GM23338 (cell line): ENCODE data around the gene DMD. TPM values are rescaled to one million over a fixed set of nuclear protein-coding genes. Genes with fewer than 3 reads are reported as not detected.

ENCODE experiments used
- CREB1 ChIP-seq: fragments of 250-450 bp; sonication (Bioruptor Pico); IDR thresholded peaks from 2 replicates; pipeline ENCODE4 v1.5.0; 2020; ENCODE audit warnings: low read depth, mild to moderate bottlenecking, moderate library complexity
- EZH2 ChIP-seq: fragments of 200-600 bp; sonication (generic); IDR thresholded peaks from one replicate; pipeline ENCODE4 v1.8.0; 2017; ENCODE audit warnings: antibody characterized with exemption, mild to moderate bottlenecking, low read depth; ENCODE audit not compliant: unreplicated experiment
- NANOG ChIP-seq: IDR thresholded peaks from 2 replicates; pipeline ENCODE4 v1.6.1; 2016; ENCODE audit warnings: antibody characterized with exemption, borderline replicate concordance
- POLR2AphosphoS5 ChIP-seq: IDR thresholded peaks from 2 replicates; pipeline ENCODE4 v1.6.1; 2016; ENCODE audit warnings: antibody characterized with exemption, low read depth
- STAT1 ChIP-seq: IDR thresholded peaks from one replicate; pipeline ENCODE4 v1.6.1; 2016; ENCODE audit warnings: antibody characterized with exemption; ENCODE audit not compliant: unreplicated experiment
- ZNF331 ChIP-seq: fragments of 250-450 bp; sonication (Bioruptor Pico); IDR thresholded peaks from 2 replicates; pipeline ENCODE4 v1.5.0; 2020; ENCODE audit warnings: low read depth, mild to moderate bottlenecking, moderate library complexity
- polyA plus RNA-seq: library from polyadenylated mRNA; unstranded; fragments of >200 nt; fragmentation: Nextera tagmentation; extraction: Ambion mirVana; gene quantifications from 2 replicates; pipeline ENCODE4 v1.2.1, GENCODE V29; 2016
- total RNA-seq: library from RNA; depleted of rRNA; stranded (reverse); fragments of >200 nt; shearing (Covaris generic); gene quantifications from 2 replicates; pipeline ENCODE4 v1.2.3, GENCODE V29; 2014
- TF ChIP-seq, protein P1 (sequence below): fragments of 250-450 bp; sonication (Bioruptor Pico); IDR thresholded peaks from 2 replicates; pipeline ENCODE4 v1.5.0; 2020; ENCODE audit warnings: mild to moderate bottlenecking, moderate library complexity
- TF ChIP-seq, protein P2 (sequence below): IDR thresholded peaks from one replicate; pipeline ENCODE4 v1.6.1; 2018; ENCODE audit warnings: antibody characterized with exemption; ENCODE audit not compliant: unreplicated experiment

The DMD gene
- total and polyA plus RNA-seq, 2 experiments from 2014 or later = 4.5 to 7.6 TPM

DNA sequence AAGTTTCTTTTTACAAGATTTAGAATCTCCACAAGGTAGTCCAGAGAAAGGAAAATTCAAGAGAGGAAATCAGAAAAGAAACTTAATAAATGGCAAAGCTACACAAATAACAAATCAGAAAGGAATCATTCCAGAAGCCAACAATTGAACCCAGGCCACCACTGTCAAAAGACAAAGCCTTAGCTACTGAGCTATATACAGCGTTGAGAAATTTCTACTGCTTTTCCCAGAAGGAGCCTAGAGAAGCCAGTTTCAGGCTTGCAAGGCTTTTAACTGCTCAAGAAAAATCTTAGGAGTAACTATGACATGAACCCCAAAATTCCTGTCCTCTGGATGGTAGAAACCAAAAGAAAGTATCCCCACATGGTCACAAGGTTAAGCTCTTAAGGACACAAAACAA lies 129.0 kb downstream of the DMD start (continued):
- TF ChIP-seq, protein P1, sequence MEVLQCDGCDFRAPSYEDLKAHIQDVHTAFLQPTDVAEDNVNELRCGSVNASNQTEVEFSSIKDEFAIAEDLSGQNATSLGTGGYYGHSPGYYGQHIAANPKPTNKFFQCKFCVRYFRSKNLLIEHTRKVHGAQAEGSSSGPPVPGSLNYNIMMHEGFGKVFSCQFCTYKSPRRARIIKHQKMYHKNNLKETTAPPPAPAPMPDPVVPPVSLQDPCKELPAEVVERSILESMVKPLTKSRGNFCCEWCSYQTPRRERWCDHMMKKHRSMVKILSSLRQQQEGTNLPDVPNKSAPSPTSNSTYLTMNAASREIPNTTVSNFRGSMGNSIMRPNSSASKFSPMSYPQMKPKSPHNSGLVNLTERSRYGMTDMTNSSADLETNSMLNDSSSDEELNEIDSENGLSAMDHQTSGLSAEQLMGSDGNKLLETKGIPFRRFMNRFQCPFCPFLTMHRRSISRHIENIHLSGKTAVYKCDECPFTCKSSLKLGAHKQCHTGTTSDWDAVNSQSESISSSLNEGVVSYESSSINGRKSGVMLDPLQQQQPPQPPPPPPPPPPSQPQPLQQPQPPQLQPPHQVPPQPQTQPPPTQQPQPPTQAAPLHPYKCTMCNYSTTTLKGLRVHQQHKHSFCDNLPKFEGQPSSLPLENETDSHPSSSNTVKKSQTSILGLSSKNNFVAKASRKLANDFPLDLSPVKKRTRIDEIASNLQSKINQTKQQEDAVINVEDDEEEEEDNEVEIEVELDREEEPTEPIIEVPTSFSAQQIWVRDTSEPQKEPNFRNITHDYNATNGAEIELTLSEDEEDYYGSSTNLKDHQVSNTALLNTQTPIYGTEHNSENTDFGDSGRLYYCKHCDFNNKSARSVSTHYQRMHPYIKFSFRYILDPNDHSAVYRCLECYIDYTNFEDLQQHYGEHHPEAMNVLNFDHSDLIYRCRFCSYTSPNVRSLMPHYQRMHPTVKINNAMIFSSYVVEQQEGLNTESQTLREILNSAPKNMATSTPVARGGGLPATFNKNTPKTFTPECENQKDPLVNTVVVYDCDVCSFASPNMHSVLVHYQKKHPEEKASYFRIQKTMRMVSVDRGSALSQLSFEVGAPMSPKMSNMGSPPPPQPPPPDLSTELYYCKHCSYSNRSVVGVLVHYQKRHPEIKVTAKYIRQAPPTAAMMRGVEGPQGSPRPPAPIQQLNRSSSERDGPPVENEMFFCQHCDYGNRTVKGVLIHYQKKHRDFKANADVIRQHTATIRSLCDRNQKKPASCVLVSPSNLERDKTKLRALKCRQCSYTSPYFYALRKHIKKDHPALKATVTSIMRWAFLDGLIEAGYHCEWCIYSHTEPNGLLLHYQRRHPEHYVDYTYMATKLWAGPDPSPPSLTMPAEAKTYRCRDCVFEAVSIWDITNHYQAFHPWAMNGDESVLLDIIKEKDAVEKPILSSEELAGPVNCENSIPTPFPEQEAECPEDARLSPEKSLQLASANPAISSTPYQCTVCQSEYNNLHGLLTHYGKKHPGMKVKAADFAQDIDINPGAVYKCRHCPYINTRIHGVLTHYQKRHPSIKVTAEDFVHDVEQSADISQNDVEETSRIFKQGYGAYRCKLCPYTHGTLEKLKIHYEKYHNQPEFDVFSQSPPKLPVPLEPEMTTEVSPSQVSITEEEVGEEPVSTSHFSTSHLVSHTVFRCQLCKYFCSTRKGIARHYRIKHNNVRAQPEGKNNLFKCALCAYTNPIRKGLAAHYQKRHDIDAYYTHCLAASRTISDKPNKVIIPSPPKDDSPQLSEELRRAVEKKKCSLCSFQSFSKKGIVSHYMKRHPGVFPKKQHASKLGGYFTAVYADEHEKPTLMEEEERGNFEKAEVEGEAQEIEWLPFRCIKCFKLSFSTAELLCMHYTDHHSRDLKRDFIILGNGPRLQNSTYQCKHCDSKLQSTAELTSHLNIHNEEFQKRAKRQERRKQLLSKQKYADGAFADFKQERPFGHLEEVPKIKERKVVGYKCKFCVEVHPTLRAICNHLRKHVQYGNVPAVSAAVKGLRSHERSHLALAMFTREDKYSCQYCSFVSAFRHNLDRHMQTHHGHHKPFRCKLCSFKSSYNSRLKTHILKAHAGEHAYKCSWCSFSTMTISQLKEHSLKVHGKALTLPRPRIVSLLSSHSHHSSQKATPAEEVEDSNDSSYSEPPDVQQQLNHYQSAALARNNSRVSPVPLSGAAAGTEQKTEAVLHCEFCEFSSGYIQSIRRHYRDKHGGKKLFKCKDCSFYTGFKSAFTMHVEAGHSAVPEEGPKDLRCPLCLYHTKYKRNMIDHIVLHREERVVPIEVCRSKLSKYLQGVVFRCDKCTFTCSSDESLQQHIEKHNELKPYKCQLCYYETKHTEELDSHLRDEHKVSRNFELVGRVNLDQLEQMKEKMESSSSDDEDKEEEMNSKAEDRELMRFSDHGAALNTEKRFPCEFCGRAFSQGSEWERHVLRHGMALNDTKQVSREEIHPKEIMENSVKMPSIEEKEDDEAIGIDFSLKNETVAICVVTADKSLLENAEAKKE = no peak
- no peak for TF ChIP-seq EZH2
- no peak for TF ChIP-seq NANOG
- no peak for TF ChIP-seq POLR2AphosphoS5
- no peak for TF ChIP-seq ZNF331 (CRISPR knock-in tag)
- no peak for TF ChIP-seq STAT1
- no peak for TF ChIP-seq CREB1
- TF ChIP-seq, protein P2, sequence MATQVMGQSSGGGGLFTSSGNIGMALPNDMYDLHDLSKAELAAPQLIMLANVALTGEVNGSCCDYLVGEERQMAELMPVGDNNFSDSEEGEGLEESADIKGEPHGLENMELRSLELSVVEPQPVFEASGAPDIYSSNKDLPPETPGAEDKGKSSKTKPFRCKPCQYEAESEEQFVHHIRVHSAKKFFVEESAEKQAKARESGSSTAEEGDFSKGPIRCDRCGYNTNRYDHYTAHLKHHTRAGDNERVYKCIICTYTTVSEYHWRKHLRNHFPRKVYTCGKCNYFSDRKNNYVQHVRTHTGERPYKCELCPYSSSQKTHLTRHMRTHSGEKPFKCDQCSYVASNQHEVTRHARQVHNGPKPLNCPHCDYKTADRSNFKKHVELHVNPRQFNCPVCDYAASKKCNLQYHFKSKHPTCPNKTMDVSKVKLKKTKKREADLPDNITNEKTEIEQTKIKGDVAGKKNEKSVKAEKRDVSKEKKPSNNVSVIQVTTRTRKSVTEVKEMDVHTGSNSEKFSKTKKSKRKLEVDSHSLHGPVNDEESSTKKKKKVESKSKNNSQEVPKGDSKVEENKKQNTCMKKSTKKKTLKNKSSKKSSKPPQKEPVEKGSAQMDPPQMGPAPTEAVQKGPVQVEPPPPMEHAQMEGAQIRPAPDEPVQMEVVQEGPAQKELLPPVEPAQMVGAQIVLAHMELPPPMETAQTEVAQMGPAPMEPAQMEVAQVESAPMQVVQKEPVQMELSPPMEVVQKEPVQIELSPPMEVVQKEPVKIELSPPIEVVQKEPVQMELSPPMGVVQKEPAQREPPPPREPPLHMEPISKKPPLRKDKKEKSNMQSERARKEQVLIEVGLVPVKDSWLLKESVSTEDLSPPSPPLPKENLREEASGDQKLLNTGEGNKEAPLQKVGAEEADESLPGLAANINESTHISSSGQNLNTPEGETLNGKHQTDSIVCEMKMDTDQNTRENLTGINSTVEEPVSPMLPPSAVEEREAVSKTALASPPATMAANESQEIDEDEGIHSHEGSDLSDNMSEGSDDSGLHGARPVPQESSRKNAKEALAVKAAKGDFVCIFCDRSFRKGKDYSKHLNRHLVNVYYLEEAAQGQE = no peak
